ENCODE data around the gene MAP1S.
"Not testable (repeated sequence)": the region's sequence is repeated elsewhere in the genome, so short reads cannot be mapped to it uniquely, and the experiment has no call there.

MAP1S gene

DNA sequence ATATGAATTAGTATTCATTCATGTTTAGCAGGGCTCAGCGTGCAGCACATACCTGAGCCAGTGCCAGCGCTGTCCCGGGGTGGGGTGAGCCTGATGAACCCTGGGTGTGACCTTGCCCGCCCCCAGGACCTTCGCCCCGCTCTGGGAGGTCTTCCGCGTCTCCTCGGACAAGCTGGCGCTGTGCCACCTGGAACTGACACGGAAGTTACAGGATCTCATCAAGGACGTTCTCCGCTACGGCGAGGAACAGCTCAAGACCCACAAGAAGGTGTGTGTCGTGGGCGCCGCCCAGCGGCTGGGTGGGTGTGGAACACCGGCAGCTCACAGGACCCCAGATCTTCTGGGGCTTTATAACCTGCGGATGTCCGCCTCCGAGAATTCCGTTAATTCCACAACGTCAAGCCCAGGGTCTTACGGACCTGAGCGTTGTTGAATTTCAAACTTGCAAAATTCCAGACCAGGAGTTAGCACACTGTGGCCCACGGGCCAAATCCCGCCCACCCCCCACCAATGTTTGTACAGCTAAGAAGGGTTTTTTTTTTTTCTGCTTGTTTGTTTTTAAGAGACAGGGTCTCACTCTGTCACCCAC is 47.4 kb downstream of the MAP1S start:
- DNase-seq, result no peak

DNA sequence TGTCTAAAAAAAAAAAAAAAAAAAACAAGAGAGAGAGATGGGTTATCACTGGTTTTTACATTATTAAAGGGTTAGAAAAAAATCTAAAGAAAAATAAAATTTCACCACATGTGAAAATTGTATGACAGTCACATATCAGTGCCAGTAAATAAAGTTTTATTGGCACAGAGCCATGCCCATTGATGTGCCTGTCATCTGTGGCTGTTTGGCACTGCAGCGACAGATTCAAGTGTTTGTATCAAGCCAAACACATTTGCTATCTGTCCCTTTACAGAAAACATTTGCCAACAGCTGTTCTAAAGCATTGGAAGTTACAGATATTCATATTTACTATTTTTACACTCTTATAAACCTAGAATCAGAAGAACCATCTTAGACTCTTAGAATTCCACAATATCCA is 48.3 kb downstream of the MAP1S start:
- DNase-seq, result no peak

DNA sequence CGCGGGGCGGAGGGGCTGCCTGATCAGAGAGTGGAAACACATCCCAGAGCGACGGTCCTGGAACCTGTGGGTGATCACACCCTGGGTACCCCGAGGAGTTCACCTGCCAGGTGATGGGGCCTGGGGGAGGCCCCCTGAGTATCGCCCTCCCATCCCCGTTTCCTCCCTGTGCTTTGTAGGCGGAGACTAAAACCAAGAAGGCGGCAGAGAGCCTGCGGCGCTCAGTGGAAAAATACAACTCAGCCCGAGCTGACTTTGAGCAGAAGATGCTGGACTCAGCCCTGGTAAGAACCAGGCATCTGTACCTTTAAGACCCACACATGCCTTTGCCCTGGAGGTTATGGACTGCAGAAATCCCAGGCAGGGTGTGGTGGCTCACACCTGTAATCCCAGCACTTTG is 51.3 kb downstream of the MAP1S start:
- no peak for DNase-seq

GRCh38 chr19:17772172-17772571 is 52.9 kb downstream of the MAP1S start:
- DNase-seq, result no peak

DNA sequence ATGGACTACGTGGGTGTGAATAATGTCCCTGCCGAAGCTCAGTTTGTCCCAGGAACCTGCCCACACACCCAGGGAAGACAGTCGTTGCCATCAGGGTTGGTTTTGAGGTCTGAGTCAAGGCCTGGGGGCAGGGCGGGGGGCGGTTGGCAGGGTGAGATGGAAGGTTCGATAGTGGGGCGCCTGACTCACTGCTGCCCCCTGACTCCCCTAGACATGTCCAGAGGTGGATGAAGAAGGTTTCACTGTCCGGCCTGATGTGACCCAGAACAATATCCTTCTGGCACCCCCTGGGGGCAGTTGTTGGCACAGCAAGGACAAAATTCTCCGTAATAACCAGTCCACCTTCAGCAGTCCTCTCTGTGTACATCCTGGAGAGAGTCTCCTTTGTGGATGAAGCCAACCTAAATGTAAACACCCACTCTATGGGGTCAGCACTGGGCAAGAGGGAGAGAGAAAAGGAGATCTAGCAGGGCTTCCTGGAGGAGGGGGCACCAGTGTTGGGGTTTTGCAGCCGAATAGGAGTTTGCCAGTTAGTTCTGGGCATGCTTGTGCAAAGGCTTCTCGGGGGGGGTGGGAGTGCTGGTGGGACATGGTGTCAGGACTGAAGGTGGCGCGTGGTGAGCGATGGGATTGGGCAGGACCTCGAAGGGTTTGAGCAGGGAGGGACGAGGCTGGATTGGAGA is 56.1 kb downstream of the MAP1S start:
- DNase-seq, result no peak

DNA sequence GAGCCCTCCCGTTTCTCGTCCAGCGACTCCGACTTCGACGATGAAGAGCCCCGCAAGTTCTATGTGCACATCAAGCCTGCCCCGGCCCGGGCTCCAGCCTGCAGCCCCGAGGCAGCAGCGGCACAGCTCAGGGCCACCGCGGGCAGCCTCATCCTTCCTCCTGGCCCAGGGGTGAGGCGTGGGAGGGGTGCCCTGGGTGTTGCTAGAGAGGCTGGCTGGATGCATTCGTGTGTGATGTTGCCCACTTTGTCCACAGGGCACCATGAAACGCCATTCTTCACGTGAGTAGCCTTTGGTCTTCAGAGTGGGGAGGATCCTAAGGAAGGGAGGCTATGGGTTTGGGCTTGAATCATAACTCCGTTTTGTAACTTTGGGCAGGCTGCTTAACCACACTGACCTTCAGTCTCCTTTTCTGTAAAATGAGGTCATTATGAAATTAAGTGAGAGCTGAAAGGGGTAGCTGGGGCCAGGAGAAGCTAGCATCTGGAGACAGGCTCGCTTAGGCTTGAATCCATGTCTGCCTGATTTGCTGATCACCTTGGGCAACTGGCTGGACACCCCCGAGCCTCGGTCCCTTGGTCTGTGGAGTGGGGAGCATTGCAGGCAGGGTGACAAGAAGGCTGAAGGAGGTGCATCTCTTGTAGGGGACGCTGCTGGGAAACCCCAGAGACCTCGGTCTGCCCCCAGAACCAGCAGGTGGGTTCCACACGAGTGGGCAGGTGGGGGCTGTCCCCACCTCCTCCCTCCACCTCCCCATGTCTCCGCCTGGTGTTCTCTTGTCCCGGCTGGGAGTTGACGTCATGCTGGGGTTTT is 56.9 kb downstream of the MAP1S start:
- no peak for DNase-seq

GRCh38 chr19:17777840-17778239 is 58.6 kb downstream of the MAP1S start:
- not testable (repeated sequence) for DNase-seq

DNA sequence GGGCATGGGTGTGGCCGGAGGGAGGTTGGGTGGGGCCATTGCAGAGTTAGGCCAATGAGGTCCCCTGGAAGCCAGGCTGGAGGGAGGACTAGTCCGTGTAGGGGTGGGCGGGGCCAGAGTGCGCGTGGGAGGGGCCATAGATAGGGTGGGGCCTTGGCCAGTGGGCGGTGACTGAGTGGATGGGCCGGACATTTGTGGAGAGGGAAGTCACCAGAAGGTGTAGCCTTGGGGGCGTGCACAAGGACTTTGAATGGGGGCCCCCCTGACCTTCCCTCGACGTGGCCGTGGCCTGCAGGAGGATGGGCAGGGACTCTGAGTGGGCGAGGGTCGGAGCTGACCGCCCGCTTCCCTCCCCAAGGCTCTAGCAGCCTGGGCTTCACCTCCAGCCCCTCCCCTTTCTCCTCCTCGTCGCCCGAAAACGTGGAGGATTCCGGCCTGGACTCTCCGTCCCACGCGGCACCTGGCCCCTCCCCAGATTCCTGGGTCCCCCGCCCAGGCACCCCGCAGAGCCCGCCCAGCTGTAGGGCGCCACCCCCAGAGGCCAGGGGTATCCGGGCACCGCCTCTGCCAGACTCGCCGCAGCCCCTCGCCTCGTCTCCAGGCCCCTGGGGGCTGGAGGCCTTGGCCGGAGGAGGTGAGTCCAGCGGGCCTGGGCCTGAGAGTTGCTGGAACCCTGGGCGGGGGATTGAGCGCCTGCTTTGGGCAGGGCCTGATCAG is 59.1 kb downstream of the MAP1S start:
- no peak for DNase-seq

DNA sequence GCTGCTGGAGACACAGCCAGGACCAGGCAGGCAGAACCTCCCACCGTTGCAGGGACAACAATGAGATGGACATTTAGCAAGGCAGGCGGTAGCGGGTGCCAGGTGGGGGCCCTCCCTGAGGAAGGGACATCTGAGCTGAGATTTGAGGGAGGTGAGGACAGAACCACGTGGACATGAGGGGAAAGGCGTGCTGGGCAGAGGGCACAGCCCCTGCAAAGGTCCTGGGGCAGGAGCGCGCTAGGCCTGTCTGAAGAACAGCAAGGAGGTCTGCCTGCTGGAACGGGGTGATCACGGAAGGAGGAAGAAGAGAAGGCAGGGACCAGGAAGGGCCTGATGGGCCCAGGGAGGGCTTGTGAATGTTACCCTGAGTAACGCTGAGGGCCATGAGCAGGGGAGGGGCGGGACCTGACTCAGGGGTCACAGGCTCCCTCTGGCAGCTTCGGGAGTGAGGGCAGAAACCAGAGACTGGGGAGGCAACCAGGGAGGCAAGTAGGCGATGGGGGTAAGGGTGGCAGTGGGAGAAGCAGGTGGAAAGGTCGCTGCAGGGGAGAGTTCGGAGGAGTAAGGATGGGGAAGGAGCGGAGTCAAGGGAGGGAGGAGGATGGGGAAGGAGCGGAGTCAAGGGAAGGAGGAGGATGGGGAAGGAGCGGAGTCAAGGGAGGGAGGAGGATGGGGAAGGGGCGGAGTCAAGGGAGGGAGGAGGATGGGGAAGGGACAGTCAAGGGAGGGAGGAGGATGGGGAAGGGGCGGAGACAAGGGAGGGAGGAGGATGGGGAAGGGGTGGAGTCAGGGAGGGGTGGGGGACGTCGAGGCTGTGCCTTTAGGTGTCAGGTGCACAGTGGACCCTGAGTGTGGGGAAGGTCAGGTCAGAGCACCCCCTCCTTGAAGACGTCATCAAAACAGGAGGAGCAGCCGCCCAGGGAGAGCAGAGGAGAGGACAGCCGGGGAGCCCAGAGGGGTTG is 60.0 kb downstream of the MAP1S start:
- no peak for DNase-seq

DNA sequence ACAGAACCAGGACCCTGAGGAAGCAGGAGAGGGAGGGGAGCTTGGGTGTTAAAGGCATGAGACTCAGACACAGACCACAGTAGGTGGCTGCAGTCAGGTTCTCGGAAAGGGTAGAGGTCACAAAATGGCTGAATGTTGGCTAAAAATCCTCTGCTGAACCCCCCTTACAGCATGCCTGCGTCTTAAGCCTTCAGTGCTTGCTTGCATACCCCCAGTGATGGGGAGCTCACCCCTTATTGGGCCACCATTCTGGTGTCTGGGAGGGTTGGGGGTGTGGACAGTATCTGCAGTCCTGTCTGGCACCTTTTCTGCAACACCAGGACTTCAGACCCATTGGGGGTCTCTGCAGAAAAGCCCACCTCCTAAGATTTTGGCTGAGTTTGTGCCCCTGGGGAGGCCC is 61.5 kb downstream of the MAP1S start:
- DNase-seq, result no peak

- not testable (repeated sequence) for DNase-seq
These were observed 64.4 kb downstream of the MAP1S start for GRCh38 chr19:17783721-17784120.

All from activated gamma-delta T cell (primary cell).